Stimulated activated CD8-positive, alpha-beta memory T cell treated with anti-CD3 and anti-CD28 coated beads, Interleukin-4, amount 100 ng/mL, for 1 hour (primary cell): Measurements from ENCODE around the gene KIF1B.
A peak's percentile ranks its signal among the peaks of the same experiment; 100 is the strongest.
"Not testable (repeated sequence)": the region's sequence is repeated elsewhere in the genome, so short reads cannot be mapped to it uniquely, and the experiment has no call there.

ENCODE experiments used
- DNase-seq, 2 donors: peaks; one replicate each; pipeline ENCODE4 v3.0.0-alpha.2; 2020; ENCODE audit warnings: low read depth in 2 of 2, low spot score in 1 of 2

KIF1B gene

DNA sequence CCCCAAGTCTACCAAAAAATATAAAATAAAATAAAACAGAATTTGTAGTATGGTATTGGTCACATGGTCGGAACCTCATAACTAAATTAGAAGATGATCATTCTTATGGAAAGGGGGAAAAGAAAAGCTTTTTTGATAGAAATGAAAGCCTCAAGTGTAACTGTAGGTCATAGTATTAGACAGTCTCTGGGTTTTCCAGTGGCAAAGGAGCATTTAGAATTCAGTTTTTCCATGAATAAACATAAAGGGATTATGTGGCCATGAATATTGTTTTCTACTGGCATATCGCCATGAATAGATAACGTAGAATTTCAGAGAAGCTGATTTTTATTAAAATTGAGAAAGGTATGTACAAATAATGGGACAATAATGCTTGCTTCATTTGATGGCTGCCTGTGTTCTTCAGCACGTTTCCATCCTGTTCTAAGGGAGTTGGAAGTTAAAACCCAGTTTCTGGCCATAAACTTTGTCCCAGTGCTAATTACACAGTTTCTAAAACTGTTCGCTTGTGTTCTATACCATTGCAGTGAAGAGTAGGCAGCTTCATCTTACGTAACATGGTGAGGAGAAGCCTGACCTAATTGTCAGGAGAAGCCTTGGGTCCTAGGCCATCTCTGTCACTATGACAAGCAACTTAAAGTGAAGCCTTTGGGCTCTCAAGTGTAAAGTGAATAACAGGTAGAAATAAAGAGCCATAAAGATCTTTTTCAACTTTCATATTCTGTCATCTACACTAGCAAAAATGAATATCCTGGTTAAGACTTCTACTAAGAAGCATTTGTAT, 118.0 kb downstream of the KIF1B start:
- no peak for DNase-seq

DNA sequence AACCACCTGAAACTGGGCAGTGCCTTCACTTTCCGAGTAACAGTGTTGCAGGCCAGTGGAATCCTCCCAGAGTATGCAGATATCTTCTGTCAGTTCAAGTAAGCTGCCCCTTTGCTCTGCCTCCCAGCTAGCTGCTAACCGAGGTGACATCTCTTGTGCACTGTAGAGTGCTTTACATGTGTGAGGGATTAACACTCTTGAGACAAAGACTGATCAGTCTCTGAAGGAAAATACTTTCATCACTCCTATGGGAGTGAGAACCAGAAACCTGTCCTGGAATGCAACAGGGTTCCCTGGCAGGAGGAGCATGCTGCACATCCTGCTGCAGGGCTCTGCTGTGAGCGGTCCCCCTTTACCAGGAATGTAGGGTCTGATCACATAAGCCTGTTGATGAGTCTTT, 127.1 kb downstream of the KIF1B start:
- no peak for DNase-seq

DNA sequence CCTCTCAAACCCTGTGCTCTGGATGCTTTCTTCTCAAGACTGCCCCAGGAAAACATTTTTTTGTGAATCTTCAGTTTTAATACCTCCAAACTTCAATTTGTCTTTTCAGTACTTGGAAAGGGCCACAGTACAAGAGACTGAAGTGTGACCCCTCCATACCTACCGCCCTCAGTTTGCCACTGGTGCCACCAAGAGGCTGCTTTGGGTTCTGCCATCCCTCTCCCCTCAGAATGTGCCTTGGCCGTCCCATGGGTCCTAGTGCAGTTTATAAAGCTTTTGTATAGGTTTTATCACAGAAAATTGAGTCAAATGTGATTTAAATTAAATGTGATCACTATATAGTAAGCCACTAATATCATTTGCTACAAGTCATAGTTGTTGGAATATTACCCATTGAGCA, 127.7 kb downstream of the KIF1B start:
- DNase-seq = peak in 1 of 2 donors; percentile 2

DNA sequence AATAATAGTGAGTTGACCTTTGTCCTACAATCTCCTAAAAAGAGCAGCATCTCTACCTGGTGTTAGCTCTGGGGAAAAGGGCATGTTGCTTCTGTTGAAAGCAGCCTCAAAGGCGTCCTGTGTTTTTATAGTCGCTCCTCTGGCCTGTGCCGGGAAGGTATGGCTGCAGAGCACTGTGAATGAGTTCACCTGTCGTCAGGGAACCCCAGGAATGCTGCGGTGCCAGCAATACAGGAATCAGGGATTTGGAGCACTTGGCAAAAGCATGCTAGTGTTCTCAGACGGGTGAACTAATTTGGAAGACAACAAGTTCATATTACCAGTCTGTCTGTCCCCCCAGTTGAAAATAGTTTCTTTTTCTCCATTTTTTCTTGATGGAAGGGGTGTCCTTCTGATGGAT, 128.2 kb downstream of the KIF1B start:
- no peak for DNase-seq

DNA sequence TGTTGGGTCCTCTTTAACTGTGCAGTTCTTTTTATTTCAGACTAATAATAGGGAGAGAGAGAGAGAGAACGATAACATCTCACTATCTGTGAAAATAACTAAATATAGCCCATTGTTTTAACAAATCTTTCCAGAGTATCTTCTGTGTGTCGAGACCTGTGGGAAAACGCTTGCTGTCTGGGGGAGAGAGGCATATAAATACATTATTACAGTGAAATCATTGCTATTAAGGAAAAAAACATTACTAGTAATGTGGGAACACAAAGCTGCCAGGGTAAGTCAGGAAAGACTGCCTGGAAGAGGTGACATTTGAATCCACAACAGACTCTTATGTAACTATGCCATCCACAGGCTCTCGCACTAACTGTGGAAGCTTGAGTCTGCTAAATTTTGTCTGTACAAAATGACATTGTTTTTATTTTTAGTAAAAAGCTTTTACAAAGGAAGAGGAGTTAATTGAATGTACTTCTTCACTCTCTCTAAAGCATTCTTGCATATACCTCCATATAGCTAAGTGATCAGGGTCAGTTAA, 128.7 kb downstream of the KIF1B start:
- DNase-seq = no peak

DNA sequence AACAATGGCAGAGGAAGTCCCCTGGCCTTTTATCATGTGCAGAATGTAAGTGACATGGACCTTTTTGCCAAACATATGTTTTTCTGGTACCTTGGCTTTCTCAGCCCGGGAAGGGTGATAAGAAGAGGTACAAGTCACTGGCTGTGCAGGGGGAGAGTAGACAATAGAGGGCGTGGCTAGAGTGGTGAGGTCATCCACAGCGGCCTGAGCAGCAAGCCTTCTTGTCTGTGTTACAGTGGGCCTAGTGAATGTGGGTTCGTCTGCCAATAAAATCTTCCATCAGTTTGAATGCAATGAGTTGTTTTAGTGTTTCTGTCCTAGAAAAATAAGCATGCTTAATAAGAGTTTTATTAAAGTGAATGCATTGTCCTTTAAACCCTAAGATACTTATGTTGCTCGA, 129.4 kb downstream of the KIF1B start:
- no peak for DNase-seq

DNA sequence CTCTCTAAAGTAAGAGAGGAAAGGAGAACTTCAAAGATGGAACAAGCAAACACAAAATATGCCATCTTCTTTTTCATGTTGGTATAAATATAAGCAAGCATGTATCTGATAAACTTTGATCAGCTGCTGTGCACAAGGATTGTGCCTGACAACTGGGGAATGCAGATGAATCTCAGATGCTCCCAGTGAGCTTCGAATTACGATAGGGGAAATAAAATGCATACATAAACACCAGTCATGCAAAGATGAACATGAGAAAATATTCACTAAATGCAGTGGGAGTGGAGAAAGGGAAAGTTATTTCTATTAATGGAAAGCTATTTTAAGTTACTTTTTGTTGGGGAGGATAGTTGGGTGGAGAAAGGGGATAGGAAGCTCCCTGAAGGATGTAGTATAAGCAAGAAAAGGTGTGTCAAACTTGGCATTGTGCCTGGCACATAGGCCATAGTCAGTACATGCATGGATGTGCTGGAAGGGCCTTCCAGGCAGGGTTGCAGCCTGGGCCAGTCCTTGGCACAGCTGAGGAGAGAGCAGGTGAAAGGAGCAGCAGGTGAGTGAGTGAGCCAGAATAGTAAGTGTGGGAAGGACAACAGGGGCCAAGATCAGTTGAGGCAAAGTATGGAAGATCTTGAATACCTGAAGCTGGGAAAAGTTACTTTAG, 130.7 kb downstream of the KIF1B start:
- no peak for DNase-seq

DNA sequence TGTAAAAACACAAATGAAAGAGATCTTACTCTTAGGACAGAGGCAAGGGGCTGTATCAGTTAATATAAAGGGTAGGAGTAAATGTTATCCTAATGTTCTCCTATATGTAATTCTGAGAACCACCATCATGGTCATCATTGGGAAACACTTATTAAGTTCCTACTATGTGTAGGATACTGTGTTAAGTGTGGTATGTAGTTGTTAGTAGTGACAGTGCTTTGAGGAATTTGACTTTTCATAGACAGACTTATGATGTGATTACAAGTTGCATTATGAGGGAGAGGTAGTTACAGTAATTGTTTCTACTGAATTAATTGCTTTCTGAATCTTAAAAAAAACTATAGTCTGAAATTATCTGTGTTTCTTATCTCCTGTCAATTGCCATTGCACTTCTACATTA, 136.7 kb downstream of the KIF1B start:
- DNase-seq = no peak

DNA sequence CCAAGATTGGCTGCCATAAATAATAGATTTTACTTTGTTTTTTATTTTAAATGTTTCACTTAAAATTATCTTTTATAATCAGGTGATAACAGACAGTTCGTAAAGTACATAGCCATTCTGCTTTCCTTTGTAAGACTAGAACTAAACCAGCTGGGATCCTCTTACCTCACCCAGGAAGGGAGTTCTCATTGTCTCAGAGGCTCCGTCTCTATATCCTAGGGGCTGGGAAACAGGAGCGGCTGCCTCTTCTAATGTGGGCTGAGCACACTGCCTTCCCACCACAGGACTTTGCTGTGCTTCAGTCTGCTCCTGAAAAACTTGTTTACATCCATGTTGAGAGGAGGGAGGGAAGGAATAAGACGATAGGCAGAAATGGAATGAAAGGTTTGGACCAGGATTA, 142.9 kb downstream of the KIF1B start:
- no peak for DNase-seq

DNA sequence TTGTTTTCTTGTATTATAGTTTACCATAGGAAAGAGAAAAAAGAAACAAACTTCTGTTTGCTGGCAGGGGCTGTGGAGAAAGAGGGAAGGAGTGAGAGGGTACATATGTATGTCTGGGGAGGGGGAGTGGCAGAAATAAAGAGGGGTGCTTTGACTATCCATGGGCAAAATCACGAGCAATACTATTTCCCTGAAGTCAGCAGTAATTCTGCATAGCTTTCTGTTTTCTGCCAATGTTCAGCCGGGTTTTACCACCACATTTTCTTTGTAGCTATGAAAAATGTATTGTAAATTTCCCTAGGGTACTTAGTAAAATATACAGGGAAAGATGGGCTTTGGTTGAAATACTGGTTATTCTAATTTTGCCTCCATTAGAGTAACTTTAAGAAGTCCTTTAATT, 143.3 kb downstream of the KIF1B start:
- DNase-seq = no peak

DNA sequence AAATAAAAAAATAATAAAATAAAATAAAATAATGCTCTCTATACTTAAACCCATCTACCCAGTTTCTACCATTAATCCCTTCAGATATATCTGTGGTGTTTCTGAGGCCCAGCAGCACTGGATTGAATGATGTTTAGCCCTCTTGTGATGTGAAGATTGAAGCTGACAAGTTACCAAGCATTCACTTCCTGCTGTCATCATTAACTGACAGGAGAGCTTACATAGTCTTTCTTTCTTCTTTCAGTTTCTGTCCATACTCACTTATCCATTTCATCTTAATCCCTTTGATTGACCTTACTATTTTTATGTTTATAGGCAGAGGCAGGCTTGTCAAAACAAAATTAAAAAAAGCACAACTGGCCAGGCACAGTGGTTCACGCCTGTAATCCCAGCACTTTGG, 149.7 kb downstream of the KIF1B start:
- no peak for DNase-seq

DNA sequence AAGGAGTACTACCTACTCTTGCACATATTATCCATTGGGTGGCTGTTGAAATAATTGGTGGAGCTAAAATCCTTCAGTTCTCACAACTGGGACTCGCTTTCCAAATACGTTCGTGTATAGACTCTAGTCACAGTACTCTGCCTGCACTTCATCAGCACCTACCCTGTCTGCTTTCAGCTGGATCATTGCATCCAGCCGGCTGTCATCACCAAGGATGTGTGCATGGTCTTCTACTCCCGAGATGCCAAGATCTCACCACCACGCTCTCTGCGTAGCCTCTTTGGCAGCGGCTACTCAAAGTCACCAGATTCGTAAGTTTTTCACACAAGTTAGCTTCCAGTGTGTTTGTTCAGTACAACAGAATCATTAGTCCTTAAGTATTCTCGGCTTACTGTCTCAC, 151.1 kb downstream of the KIF1B start:
- no peak for DNase-seq

DNA sequence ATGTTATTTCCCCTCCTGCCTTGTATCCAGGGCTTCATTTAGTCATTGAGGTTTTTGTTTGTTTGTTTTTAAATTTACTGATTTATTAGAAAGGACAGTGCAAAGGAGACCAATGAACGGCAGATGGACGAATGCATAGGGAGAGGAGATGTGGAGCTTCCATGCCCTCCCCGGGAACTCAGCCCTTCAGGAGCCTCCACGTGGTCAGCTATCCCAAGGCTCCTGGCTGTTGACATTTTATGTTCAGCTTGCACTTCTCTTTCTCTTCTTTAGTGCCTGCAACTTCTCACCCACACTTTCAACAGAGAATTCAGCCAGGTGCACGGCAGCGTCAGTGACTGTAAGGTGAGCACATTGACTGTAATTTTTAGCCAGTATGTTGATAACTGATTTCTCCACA, 157.8 kb downstream of the KIF1B start:
- DNase-seq = no peak

DNA sequence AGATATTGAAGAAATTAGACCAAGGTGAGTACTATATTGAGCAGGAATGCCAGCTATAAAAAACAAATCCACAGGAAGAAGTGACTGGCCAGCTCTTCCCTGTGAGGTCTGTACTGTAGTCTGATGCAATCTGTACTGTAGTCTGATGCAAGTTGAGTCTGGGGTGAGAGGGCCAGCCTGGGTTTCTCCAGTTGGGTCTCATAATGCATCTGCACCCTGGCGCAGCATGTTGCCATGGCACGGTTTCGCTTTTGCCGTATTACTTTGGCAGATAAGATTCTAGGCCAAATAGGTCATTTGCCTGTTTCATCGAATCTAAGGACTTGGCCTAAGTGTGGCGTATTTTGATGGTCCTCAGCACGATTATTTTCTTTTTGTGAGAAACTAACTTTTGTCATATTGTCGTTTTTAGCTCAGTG, 164.1 kb downstream of the KIF1B start:
- DNase-seq = no peak

DNA sequence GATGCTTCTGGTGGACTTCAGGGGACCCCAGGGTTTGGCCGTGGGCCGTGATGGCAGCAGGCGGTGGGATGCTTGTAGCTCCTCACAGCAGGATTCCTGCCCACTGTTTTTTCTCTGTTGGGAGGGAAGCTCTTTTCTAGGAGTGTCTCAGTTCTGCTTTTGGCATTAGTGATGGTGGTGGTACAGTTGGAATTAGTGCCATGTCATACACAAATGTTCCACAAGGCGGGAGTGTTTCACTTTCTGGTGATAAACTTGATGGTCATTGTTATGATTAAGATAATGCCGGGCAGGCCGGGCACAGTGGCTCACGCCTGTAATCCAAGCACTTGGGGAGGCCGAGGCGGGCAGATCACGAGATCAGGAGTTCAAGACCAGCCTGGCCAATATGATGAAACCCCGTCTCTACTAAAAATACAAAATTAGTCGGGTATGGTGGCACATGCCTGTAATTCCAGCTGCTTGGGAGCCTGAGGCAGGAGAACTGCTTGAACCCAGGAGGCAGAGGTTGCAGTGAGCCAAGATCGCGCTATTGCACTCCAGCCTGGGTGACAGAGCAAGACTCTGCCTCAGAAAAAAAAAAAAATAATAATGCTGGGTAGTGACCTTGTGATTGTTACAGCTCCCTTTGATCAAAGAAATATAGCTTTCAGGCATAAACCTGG, 167.1 kb downstream of the KIF1B start:
- not testable (repeated sequence) for DNase-seq

DNA sequence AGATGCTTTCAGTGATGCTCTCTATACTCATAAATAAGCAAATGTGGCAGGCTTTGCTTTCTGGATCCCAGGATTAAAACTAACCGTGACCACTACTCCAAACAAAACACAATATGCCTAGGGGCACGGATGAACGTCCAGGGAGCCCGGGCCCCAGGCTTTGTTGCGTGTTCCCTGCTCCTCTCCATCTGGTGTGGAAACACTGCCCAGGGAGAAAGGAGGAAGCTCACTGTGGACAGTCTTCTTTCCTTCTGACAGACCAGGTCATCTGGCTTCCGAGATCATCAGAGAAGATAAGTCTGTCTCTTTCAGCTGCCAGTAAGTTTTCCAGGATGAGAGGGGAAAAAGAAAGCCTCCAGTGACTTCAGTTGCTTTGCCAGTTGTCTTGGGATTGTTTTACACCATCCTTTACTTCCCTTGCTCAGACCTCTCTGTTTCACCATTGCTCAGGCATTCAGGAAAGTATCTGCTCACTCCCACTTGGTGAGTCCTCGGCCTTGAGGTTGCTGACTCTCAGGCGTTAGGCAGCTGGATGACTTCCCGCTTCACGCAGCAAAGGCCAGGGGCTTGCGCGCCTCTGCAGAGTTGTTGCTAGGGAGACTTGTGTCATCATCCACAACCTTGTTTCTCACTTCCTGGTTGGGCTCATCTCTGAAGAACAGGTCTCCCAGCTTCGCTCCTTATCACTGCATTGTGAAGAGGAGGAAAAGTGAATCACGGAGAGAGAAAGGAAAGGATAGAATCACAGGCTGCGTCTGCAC, 167.9 kb downstream of the KIF1B start:
- no peak for DNase-seq

DNA sequence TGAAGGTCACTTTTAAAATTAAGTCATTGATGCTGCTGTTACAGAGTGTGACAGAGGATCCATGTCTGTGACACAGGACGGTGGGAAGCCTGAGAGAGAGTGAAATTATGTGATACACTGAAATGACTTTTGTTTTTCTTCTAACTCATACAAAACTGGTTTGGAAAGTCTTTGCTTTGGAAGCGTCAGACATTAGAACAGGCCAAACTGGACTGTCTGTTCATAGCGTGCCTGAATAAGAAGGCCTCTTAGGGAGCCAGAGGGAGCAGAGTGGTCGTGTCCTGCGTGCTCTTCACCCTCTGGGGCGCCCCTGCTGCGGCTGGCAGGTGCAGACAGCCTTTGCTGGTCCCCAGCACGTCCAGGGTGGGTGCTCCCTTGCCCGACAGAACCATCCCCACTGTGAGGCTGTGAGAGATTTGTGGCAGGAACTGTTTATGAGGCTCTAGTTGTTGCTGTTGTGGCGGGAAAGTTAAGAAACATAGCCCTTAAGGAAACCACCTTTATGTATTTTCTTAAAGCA, 168.8 kb downstream of the KIF1B start:
- DNase-seq = no peak

DNA sequence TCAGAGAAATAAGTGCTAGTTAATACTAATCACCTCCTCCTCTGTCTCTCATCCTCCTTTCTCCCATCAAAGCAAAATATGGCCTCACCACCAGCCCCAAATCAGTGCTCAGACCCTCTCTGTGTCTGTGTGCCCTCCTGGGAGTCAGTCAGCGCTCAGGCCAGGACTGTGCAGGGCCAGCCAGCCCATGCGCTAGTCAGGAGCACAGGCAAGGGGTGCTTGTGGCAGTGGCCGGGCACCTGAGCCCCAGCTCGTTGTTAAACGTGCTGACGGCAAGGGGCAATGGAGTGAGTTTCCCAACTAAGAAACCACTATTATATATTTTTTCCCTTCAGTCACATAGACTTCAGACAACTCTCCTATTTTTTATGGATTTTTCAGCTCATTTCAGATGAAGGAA, 169.3 kb downstream of the KIF1B start:
- DNase-seq = no peak

DNA sequence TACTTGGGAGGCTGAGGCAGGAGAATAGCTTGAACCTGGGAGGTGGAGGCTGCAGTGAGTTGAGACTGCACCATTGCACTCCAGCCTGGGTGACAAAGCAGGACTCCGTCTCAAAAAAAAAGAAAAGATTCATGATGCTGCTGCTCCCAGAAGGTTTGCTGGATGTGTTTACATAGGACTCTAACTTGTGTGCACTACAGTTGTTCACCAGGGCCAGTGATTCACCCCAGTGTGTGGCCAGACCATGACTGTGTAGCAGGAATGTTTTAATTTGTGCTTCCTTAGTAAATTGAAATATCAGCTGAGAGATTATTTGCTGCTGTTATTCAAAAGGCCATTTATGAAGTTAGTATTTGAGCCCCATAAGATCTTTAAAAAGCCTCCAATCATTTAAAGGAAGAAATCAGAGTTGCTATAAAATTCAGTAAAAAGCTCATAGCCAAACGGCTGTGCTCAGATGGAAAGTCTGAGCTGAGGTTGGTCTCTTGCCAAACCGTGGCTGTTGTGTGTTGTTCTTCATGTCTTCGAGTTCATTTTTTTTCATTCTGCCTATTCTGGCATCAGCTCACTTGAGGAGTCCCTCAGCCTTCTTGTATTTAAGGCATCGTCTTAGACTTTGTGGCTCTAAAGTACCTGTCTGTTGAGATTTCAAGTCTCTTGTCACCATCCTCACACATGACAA, 170.4 kb downstream of the KIF1B start:
- DNase-seq = no peak

DNA sequence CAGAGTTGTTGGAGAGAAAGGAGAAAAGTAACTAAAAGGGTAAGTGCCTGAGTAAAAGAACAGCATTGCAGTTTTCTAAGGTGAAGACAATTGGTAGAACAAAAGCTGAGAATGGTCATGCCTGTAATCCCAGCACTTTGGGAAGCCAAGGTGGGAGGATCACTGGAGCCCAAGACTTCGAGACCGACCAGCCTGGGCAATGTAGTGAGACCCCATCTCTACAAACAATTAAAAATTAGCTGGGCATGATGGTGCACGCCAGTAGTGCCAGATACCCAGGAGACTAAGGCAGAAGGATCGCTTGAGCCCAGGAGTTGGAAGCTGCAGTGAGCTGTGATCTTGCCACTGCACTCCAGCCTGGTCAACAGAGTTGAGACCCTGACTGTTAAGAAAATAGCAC, 173.3 kb downstream of the KIF1B start:
- no peak for DNase-seq

DNA sequence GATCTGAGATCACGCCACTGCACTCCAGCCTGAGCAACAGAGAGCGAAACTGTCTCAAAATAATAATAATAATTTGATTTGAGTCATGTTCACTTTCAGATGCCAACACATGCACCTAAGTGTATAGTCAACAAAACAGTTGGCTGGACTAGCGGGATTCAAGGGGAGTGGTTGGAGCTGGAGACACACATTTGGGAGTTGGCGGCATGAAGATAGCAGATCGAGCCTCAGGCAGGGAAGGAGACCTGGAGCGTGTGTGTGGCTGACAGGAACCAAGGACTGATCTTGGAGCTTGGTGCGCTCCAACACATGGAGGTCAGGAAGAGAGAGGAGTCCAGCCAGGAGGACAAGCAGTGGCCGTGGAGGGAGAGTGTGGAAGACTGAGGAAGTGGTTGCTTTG, 173.8 kb downstream of the KIF1B start:
- DNase-seq = no peak
